Measurements from ENCODE around the gene RCBTB2.

The RCBTB2 gene

DNA sequence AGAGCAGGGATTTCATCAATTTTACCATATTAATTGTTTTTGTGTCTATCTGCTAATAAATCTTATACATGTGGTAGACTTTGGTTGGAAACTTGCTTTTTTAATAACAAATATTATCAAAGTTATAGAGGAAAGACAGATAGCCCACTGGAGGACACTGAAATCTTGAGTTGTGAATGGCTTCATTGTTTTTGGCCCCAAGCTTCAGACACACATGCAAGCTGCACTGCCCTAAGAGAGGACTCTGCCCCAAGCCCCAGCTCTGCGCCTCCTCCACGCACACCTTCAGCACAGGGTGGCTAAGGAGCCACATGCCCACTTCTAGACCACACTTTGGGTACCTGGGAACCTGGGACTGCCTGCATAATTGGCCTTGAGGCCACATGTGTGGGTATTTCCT lies 35.2 kb downstream of the RCBTB2 start:
- ChIA-PET POLR2A (no interaction called here), CTCF (no interaction called here)
- no peak for TF ChIP-seq HDGF (IDR thresholded peaks at IDR 0.05; ENCODE audit: borderline replicate concordance)
- no peak for TF ChIP-seq SP1 (IDR thresholded peaks at IDR 0.05)
- no peak for TF ChIP-seq FOXM1 (IDR thresholded peaks at IDR 0.05; ENCODE audit: borderline replicate concordance)
- no peak for TF ChIP-seq L3MBTL2 (conservative IDR thresholded peaks at IDR 0.05)
- TF ChIP-seq NFRKB (IDR thresholded peaks at IDR 0.05) = no peak
- no peak for TF ChIP-seq BHLHE40 (IDR thresholded peaks at IDR 0.05; ENCODE audit: borderline replicate concordance)
- TF ChIP-seq LEF1 (IDR thresholded peaks at IDR 0.05; ENCODE audit: borderline replicate concordance) = no peak
- no peak for TF ChIP-seq ARNT (IDR thresholded peaks at IDR 0.05)
- no peak for TF ChIP-seq ELF4 (IDR thresholded peaks at IDR 0.05)
- no peak for TF ChIP-seq FOXK2 (IDR thresholded peaks at IDR 0.05)
- no peak for TF ChIP-seq SUZ12 (IDR thresholded peaks at IDR 0.05)
- no peak for TF ChIP-seq CTBP1 (IDR thresholded peaks at IDR 0.05; ENCODE audit: borderline replicate concordance)
- no peak for TF ChIP-seq TARDBP (IDR thresholded peaks at IDR 0.05)
- no peak for TF ChIP-seq FOXA1 (IDR thresholded peaks at IDR 0.05)
- no peak for TF ChIP-seq ZNF384 (IDR thresholded peaks at IDR 0.05)
- TF ChIP-seq, protein P1, sequence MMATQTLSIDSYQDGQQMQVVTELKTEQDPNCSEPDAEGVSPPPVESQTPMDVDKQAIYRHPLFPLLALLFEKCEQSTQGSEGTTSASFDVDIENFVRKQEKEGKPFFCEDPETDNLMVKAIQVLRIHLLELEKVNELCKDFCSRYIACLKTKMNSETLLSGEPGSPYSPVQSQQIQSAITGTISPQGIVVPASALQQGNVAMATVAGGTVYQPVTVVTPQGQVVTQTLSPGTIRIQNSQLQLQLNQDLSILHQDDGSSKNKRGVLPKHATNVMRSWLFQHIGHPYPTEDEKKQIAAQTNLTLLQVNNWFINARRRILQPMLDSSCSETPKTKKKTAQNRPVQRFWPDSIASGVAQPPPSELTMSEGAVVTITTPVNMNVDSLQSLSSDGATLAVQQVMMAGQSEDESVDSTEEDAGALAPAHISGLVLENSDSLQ (IDR thresholded peaks at IDR 0.05) = no peak
- no peak for DNase-seq (ENCODE audit: extremely low spot score)

DNA sequence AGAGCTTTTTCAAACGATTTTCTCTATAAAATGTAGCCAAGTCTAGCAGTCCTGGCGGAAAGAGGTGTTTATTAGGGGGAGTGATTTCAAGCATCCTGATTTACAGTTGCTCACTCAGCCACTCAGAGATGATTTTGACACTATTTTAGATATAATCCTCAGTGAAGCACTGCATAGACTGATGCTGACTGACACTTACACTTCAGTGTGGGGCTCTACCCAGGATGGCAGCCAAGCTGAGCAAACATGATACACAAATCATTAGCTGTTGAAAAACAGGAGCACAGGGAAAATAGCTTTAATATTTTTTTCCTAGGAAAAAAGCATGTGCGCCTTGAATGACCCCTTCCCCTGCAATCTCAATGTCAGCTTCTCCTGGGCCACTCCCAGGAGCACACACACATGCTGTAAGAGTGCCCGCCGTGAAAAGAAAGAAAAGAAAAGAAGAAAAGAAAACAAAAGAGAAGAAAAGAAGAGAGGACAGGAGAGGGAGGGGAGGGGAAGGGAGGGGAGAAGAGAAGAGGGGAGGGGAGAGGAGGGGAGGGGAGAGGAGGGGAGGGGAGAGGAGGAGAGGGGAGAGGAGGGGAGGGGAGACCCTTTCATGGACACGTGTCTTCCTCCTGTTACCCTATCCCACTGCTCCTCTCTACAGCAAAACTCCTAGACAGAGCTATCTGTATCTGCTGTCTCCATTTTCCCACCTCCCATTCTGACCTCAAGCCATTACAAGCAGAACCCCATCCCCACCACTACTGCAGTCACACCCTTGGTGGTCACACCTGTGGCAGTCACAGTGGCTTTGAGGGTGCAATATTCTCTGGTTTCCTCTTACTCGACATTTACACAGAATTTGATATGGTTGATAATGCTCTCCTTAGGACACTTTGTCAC lies 36.4 kb downstream of the RCBTB2 start:
- POLR2A ChIA-PET = no interaction called here
- CTCF ChIA-PET = no interaction called here

DNA sequence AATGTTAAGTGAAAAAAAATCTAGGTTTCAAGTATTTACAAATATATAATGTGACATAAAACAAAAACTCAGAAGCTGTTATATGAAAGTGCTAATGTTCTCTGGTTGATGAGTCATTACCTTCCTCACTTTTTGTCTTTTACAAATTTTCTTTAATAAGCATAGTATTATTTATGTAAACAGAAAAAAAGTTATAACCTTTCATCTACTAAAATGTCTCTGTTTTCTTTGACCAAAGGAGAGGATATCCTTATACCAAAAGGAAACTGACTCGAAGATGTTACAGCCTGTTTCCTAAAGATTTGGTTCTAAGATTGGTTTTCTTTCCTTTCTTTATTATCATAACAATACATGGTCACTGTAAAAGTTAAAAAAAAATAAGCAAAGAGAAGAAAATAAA lies 38.0 kb downstream of the RCBTB2 start:
- ChIA-PET CTCF (no interaction called here), POLR2A (no interaction called here)
- TF ChIP-seq, protein P1 (IDR thresholded peaks at IDR 0.05) = no peak
- TF ChIP-seq FOXM1 (IDR thresholded peaks at IDR 0.05; ENCODE audit: borderline replicate concordance) = no peak
- TF ChIP-seq ARNT (IDR thresholded peaks at IDR 0.05) = no peak
- no peak for TF ChIP-seq ELF4 (IDR thresholded peaks at IDR 0.05)
- no peak for TF ChIP-seq NFRKB (IDR thresholded peaks at IDR 0.05)
- TF ChIP-seq LEF1 (IDR thresholded peaks at IDR 0.05; ENCODE audit: borderline replicate concordance) = no peak
- no peak for TF ChIP-seq L3MBTL2 (conservative IDR thresholded peaks at IDR 0.05)
- no peak for TF ChIP-seq BHLHE40 (IDR thresholded peaks at IDR 0.05; ENCODE audit: borderline replicate concordance)
- no peak for TF ChIP-seq FOXA1 (IDR thresholded peaks at IDR 0.05)
- no peak for TF ChIP-seq ZNF384 (IDR thresholded peaks at IDR 0.05)
- TF ChIP-seq SP1 (IDR thresholded peaks at IDR 0.05) = no peak
- no peak for DNase-seq (ENCODE audit: extremely low spot score)

More for the DNA sequence above, 36.4 kb downstream of the RCBTB2 start:
- DNase-seq (ENCODE audit: extremely low spot score) = no peak
- TF ChIP-seq SP1 (IDR thresholded peaks at IDR 0.05) = no peak
- no peak for TF ChIP-seq FOXK2 (IDR thresholded peaks at IDR 0.05)
- TF ChIP-seq NFRKB (IDR thresholded peaks at IDR 0.05) = no peak
- no peak for TF ChIP-seq L3MBTL2 (conservative IDR thresholded peaks at IDR 0.05)
- no peak for TF ChIP-seq LEF1 (IDR thresholded peaks at IDR 0.05; ENCODE audit: borderline replicate concordance)
- TF ChIP-seq SUZ12 (IDR thresholded peaks at IDR 0.05) = no peak
- TF ChIP-seq, protein P1 (IDR thresholded peaks at IDR 0.05) = no peak
- TF ChIP-seq FOXM1 (IDR thresholded peaks at IDR 0.05; ENCODE audit: borderline replicate concordance) = no peak
- TF ChIP-seq HDGF (IDR thresholded peaks at IDR 0.05; ENCODE audit: borderline replicate concordance) = no peak
- TF ChIP-seq CTBP1 (IDR thresholded peaks at IDR 0.05; ENCODE audit: borderline replicate concordance) = no peak
- TF ChIP-seq ARNT (IDR thresholded peaks at IDR 0.05) = no peak
- no peak for TF ChIP-seq ELF4 (IDR thresholded peaks at IDR 0.05)
- TF ChIP-seq FOXA1 (IDR thresholded peaks at IDR 0.05) = no peak
- TF ChIP-seq TARDBP (IDR thresholded peaks at IDR 0.05) = no peak
- TF ChIP-seq BHLHE40 (IDR thresholded peaks at IDR 0.05; ENCODE audit: borderline replicate concordance) = no peak

DNA sequence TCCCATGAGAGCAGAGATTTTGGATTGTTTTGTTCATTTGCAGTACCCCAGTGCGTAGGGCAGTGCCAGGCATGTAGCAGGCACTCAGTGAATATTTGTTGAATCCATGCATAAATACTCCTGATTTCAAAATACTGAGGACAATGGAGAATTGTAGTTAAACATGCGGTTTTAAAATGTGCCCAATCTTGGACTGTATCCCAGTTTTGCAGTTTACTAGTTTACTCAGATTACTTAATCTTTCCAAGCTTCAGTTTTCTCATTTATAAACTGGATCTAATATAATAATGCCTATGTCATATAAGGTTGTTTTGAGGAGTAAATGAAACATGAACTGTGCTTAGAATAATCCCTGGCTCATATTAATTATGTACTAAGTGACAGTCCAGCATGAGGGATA lies 39.0 kb downstream of the RCBTB2 start:
- ChIA-PET POLR2A (no interaction called here), CTCF (no interaction called here)
- DNase-seq (ENCODE audit: extremely low spot score) = no peak
- no peak for TF ChIP-seq ELF4 (IDR thresholded peaks at IDR 0.05)
- no peak for TF ChIP-seq FOXA1 (IDR thresholded peaks at IDR 0.05)
- TF ChIP-seq ARNT (IDR thresholded peaks at IDR 0.05) = no peak
- TF ChIP-seq LEF1 (IDR thresholded peaks at IDR 0.05; ENCODE audit: borderline replicate concordance) = no peak
- no peak for TF ChIP-seq SP1 (IDR thresholded peaks at IDR 0.05)
- no peak for TF ChIP-seq FOXK2 (IDR thresholded peaks at IDR 0.05)
- no peak for TF ChIP-seq FOXM1 (IDR thresholded peaks at IDR 0.05; ENCODE audit: borderline replicate concordance)
- no peak for TF ChIP-seq SUZ12 (IDR thresholded peaks at IDR 0.05)
- TF ChIP-seq, protein P1 (IDR thresholded peaks at IDR 0.05) = no peak
- TF ChIP-seq BHLHE40 (IDR thresholded peaks at IDR 0.05; ENCODE audit: borderline replicate concordance) = no peak
- no peak for TF ChIP-seq L3MBTL2 (conservative IDR thresholded peaks at IDR 0.05)
- TF ChIP-seq NFRKB (IDR thresholded peaks at IDR 0.05) = no peak
- no peak for TF ChIP-seq CTBP1 (IDR thresholded peaks at IDR 0.05; ENCODE audit: borderline replicate concordance)
- no peak for TF ChIP-seq HDGF (IDR thresholded peaks at IDR 0.05; ENCODE audit: borderline replicate concordance)
- TF ChIP-seq ZNF384 (IDR thresholded peaks at IDR 0.05) = no peak
- TF ChIP-seq TARDBP (IDR thresholded peaks at IDR 0.05) = no peak

All from HEK293T (cell line).